ENCODE measurements around the gene CTIF.

The CTIF gene

GRCh38 chr18:48896875-48897511 lies 358.2 kb downstream of the CTIF start:
- no peak for DNase-seq

GRCh38 chr18:48897531-48897930 lies 358.7 kb downstream of the CTIF start:
- DNase-seq: no peak

GRCh38 chr18:48898521-48898920 lies 359.7 kb downstream of the CTIF start:
- DNase-seq: no peak

- DNase-seq: no peak
Measured at GRCh38 chr18:48899558-48900174, 360.8 kb downstream of the CTIF start.

- DNase-seq: no peak
Measured at GRCh38 chr18:48900469-48900868, 361.6 kb downstream of the CTIF start.

- no peak for DNase-seq
Measured at GRCh38 chr18:48901145-48902022, 362.6 kb downstream of the CTIF start.

- no peak for DNase-seq
Measured at GRCh38 chr18:48902023-48902855, 363.4 kb downstream of the CTIF start.

GRCh38 chr18:48902856-48903601 lies 364.2 kb downstream of the CTIF start:
- DNase-seq: no peak

- no peak for DNase-seq
Measured at GRCh38 chr18:48904091-48904490, 365.3 kb downstream of the CTIF start.

GRCh38 chr18:48904847-48905394 lies 366.1 kb downstream of the CTIF start:
- DNase-seq: no peak

GRCh38 chr18:48905513-48905912 lies 366.7 kb downstream of the CTIF start:
- no peak for DNase-seq

GRCh38 chr18:48908916-48909315 lies 370.1 kb downstream of the CTIF start:
- no peak for DNase-seq

GRCh38 chr18:48909721-48910120 lies 370.9 kb downstream of the CTIF start:
- DNase-seq: no peak

- no peak for DNase-seq
Measured at GRCh38 chr18:48910972-48911545, 372.2 kb downstream of the CTIF start.
